ENCODE results near the gene BCL11B.

BCL11B gene

GRCh38 chr14:99287269-99287942 is 15.4 kb upstream of the BCL11B start:
- no peaks in the 10 kb centered on the region for H3K36me3 ChIP-seq (ENCODE audit: control insufficient read depth in 2 of 2, insufficient read depth in 2 of 2, low read length in 2 of 2)
- H3K4me1 ChIP-seq (ENCODE audit: control insufficient read depth in 2 of 2, insufficient read depth in 2 of 2, low read length in 2 of 2): no peaks in the 10 kb centered on the region
- H3K27me3 ChIP-seq (ENCODE audit: control insufficient read depth in 2 of 2, insufficient read depth in 2 of 2, low read length in 2 of 2): no peaks in the 10 kb centered on the region
- peak overlapping the region in 1 of 2 donors; percentile 31 for H3K4me3 ChIP-seq (ENCODE audit: low read length in 2 of 2)
- H3K27ac ChIP-seq (ENCODE audit: low read depth in 2 of 2, low read length in 2 of 2): no peak overlapping the region
- H3K9ac ChIP-seq (ENCODE audit: low read depth in 1 of 2, low read length in 2 of 2): no peak overlapping the region
- H3K9me3 ChIP-seq (ENCODE audit: control insufficient read depth in 2 of 2, low read length in 2 of 2): no peaks in the 10 kb centered on the region

DNA sequence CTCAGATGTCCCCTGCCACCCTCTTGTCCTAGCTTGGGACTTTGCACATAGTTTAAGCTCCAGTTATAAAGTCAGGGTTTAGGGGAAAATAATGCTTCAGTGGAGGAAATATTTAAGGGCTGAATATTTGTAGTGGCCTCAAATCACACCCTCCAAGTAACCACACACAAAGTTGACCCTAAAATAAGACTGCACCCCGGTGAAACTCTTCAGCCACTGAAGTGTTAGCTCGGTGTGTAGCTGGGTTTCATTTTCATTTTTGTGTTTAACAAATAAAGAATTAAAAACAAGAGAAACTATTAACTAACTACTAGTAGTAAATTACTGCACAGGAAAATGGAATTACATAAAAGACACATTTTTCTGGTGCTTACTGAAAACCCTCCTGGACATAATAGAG is 14.8 kb upstream of the BCL11B start:
- Histone ChIP-seq H3K9me3 (ENCODE audit: control insufficient read depth in 2 of 2, low read length in 2 of 2) (no peaks in the 10 kb centered on the region), H3K36me3 (ENCODE audit: control insufficient read depth in 2 of 2, insufficient read depth in 2 of 2, low read length in 2 of 2) (no peaks in the 10 kb centered on the region), H3K4me3 (ENCODE audit: low read length in 2 of 2) (peak overlapping the region in 1 of 2 donors; percentile 31), H3K9ac (ENCODE audit: low read depth in 1 of 2, low read length in 2 of 2) (no peak overlapping the region), H3K27me3 (ENCODE audit: control insufficient read depth in 2 of 2, insufficient read depth in 2 of 2, low read length in 2 of 2) (no peaks in the 10 kb centered on the region), H3K4me1 (ENCODE audit: control insufficient read depth in 2 of 2, insufficient read depth in 2 of 2, low read length in 2 of 2) (no peaks in the 10 kb centered on the region), H3K27ac (ENCODE audit: low read depth in 2 of 2, low read length in 2 of 2) (no peak overlapping the region)

DNA sequence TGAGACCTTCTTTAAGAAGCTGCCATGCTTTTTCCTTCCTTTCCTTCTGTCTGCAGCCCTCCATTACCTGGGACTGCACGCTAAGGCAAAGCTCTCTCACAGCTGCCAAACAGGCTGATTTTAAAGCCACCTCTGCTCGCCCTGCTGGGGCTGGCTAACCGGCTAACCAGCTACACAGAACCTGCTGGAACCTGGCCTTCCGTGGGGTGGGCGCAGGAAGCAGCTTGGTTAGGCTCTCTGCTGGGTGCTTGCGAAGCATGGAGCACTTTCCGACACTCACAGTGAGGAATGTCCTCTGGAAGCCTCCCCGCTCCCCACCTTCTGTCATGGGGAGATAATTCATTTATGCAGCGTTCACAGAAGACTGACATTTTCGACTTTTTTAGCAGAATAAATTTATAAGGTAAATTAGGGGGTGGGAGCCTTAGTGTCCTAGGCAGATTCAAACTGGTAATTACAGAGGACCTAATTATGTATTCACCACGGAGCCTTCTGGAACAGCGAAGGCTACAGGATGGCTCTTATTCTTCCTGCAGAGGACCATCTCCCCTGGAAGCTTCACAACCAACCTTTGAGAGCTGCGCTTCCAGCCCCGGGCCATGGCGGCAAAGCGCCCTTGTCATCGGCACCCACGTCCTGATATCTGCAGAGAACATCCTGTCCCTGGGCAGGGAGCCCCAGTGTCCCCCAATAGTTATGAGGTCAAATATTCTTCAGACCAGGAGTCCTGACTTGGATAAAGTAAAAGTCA is 12.4 kb upstream of the BCL11B start:
- Histone ChIP-seq H3K36me3 (ENCODE audit: control insufficient read depth in 2 of 2, insufficient read depth in 2 of 2, low read length in 2 of 2) (no peaks in the 10 kb centered on the region), H3K4me3 (ENCODE audit: low read length in 2 of 2) (no peak overlapping the region), H3K27ac (ENCODE audit: low read depth in 2 of 2, low read length in 2 of 2) (no peak overlapping the region), H3K4me1 (ENCODE audit: control insufficient read depth in 2 of 2, insufficient read depth in 2 of 2, low read length in 2 of 2) (no peaks in the 10 kb centered on the region), H3K9me3 (ENCODE audit: control insufficient read depth in 2 of 2, low read length in 2 of 2) (no peaks in the 10 kb centered on the region), H3K9ac (ENCODE audit: low read depth in 1 of 2, low read length in 2 of 2) (no peak overlapping the region), H3K27me3 (ENCODE audit: control insufficient read depth in 2 of 2, insufficient read depth in 2 of 2, low read length in 2 of 2) (no peaks in the 10 kb centered on the region)

DNA sequence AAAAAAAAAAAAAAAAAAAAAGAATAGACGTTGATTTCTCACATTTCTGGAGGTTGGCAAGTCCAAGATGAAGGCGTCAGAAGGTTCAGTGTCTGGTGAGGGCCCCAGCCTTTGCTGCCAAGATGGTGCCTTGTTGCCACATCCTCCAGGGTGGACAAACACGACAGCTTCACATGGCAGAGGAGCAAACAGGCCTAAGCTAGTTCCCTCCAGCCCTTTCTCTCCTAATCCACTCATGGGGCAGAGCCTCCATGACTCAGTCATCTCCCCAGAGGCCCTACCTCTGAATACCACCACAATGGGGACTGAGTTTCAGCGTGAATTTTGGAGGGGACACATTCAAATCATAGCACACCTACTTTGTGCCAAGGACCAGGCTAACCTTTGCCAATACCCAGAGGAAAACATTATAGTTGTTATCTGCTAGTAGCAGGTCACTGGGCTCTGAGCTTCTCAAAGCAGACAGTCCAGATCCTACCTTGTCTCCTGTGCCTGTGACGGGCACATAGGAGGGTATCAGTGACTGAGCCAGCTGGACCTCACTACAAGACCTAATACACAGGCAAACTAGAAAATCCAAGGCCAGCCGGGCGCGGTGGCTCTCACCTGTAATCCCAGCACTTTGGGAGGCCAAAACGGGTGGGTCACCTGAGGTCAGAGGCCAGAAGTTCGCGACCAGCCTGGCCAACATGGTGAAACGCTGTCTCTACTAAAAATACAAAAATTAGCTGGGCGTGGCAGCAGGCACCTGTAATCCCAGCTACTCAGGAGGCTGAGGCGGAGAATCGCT is 10.5 kb upstream of the BCL11B start:
- H3K9ac ChIP-seq (ENCODE audit: low read depth in 1 of 2, low read length in 2 of 2): no peak overlapping the region
- no peaks in the 10 kb centered on the region for H3K9me3 ChIP-seq (ENCODE audit: control insufficient read depth in 2 of 2, low read length in 2 of 2)
- no peaks in the 10 kb centered on the region for H3K4me1 ChIP-seq (ENCODE audit: control insufficient read depth in 2 of 2, insufficient read depth in 2 of 2, low read length in 2 of 2)
- no peak overlapping the region for H3K27ac ChIP-seq (ENCODE audit: low read depth in 2 of 2, low read length in 2 of 2)
- H3K4me3 ChIP-seq (ENCODE audit: low read length in 2 of 2): no peak overlapping the region
- no peaks in the 10 kb centered on the region for H3K27me3 ChIP-seq (ENCODE audit: control insufficient read depth in 2 of 2, insufficient read depth in 2 of 2, low read length in 2 of 2)
- H3K36me3 ChIP-seq (ENCODE audit: control insufficient read depth in 2 of 2, insufficient read depth in 2 of 2, low read length in 2 of 2): no peaks in the 10 kb centered on the region

DNA sequence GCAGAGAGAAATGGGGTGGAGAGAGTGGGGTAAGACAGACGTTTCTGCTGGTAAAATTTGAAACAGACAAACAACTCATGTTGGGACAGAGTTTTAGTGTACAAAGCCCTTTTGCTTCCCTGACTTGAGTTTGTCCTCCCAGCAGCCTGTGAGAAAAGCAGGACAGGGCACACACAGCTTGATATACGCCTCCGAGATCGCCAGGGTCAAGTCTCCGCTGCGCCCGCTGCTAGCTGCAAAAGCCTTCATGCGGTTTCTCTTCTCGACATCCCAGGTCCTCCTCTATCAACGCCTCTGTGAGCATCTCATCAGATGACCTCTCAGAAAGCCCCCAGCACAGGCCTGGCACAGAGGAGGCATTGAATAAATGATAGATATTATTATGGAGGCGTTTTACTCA is 9.4 kb upstream of the BCL11B start:
- Histone ChIP-seq H3K27ac (ENCODE audit: low read depth in 2 of 2, low read length in 2 of 2) (no peak overlapping the region), H3K36me3 (ENCODE audit: control insufficient read depth in 2 of 2, insufficient read depth in 2 of 2, low read length in 2 of 2) (no peaks in the 10 kb centered on the region), H3K9ac (ENCODE audit: low read depth in 1 of 2, low read length in 2 of 2) (no peak overlapping the region), H3K4me1 (ENCODE audit: control insufficient read depth in 2 of 2, insufficient read depth in 2 of 2, low read length in 2 of 2) (no peaks in the 10 kb centered on the region), H3K27me3 (ENCODE audit: control insufficient read depth in 2 of 2, insufficient read depth in 2 of 2, low read length in 2 of 2) (peaks cover 0 to 2% of the 10 kb centered on the region in 2 donors), H3K9me3 (ENCODE audit: control insufficient read depth in 2 of 2, low read length in 2 of 2) (no peaks in the 10 kb centered on the region), H3K4me3 (ENCODE audit: low read length in 2 of 2) (no peak overlapping the region)

DNA sequence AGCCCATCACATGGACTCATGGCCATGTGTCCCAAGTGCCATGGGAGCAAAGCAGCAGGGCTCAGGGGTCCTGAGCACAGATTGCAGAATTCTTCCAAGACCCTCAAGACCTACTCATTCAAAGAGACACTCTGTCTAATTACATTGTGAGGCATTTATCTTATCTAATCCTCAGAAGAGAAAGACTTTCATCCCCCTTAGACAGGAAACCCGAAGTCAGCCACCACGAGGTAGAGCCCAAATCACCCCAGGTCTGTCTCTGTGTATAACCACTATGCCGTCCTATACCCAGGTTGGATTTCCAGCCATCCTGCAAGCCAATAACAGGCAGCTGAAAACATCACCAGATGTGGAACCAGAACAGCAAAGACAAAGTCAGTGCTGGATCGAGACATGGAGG is 8.9 kb upstream of the BCL11B start:
- Histone ChIP-seq H3K36me3 (ENCODE audit: control insufficient read depth in 2 of 2, insufficient read depth in 2 of 2, low read length in 2 of 2) (no peaks in the 10 kb centered on the region), H3K4me1 (ENCODE audit: control insufficient read depth in 2 of 2, insufficient read depth in 2 of 2, low read length in 2 of 2) (no peaks in the 10 kb centered on the region), H3K9me3 (ENCODE audit: control insufficient read depth in 2 of 2, low read length in 2 of 2) (no peaks in the 10 kb centered on the region), H3K27me3 (ENCODE audit: control insufficient read depth in 2 of 2, insufficient read depth in 2 of 2, low read length in 2 of 2) (peaks cover 0 to 2% of the 10 kb centered on the region in 2 donors), H3K4me3 (ENCODE audit: low read length in 2 of 2) (no peak overlapping the region), H3K27ac (ENCODE audit: low read depth in 2 of 2, low read length in 2 of 2) (no peak overlapping the region), H3K9ac (ENCODE audit: low read depth in 1 of 2, low read length in 2 of 2) (no peak overlapping the region)

DNA sequence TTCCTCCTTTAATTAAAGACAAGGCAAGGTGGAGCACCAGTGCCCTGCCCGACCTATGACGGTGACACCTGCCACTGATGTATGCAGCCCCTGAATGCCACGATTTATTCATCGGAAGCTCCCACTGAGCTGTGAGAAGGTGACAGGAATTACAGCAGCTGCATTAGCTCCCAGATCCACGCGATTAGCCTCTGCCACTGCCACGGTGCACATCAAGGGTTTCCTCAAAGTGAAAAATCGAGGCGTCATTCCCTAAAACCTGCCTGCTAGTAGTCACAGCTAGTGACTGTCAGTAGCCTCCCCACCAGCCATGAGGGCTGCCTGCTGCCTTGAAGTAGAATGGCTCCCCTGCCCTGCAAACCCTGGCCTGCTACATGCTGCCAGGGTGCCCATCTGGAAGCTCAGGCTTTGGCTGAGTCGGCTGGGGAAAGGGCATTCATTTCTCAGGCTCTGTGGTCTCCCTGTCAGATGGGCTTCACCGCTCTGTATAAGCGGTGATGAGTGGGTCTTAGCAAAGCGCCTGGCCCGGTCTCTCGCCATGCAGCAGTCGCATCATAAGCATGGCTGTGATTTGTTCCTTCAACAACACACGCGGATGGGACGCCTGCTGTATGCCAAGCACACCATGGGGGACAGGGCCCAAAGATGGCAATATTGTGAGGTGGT is 8.2 kb upstream of the BCL11B start:
- H3K36me3 ChIP-seq (ENCODE audit: control insufficient read depth in 2 of 2, insufficient read depth in 2 of 2, low read length in 2 of 2): no peaks in the 10 kb centered on the region
- no peak overlapping the region for H3K9ac ChIP-seq (ENCODE audit: low read depth in 1 of 2, low read length in 2 of 2)
- no peaks in the 10 kb centered on the region for H3K4me1 ChIP-seq (ENCODE audit: control insufficient read depth in 2 of 2, insufficient read depth in 2 of 2, low read length in 2 of 2)
- H3K9me3 ChIP-seq (ENCODE audit: control insufficient read depth in 2 of 2, low read length in 2 of 2): no peaks in the 10 kb centered on the region
- H3K27ac ChIP-seq (ENCODE audit: low read depth in 2 of 2, low read length in 2 of 2): no peak overlapping the region
- H3K27me3 ChIP-seq (ENCODE audit: control insufficient read depth in 2 of 2, insufficient read depth in 2 of 2, low read length in 2 of 2): peaks cover 0 to 2% of the 10 kb centered on the region in 2 donors
- H3K4me3 ChIP-seq (ENCODE audit: low read length in 2 of 2): no peak overlapping the region

DNA sequence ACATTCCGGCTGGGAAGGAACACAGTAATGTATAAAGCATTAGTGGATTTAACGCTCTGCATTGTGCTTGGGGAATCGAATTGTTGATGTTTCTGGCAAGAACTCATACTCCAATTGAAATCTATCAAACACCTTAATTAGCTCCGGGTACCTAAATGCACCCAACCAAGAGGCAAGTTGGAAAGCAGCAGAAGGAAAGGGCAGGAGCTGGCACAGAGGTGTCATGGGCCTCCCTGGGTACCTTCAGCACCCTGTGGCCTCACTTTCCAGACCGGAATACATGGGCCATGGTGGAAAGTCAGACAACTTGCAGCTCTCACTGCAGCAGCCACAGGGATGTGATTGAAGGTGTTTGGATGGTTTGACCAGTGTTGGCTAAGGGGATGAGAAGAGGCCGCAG is 6.8 kb upstream of the BCL11B start:
- no peaks in the 10 kb centered on the region for H3K36me3 ChIP-seq (ENCODE audit: control insufficient read depth in 2 of 2, insufficient read depth in 2 of 2, low read length in 2 of 2)
- peaks cover 2 to 3% of the 10 kb centered on the region in 2 donors for H3K27me3 ChIP-seq (ENCODE audit: control insufficient read depth in 2 of 2, insufficient read depth in 2 of 2, low read length in 2 of 2)
- no peak overlapping the region for H3K4me3 ChIP-seq (ENCODE audit: low read length in 2 of 2)
- H3K4me1 ChIP-seq (ENCODE audit: control insufficient read depth in 2 of 2, insufficient read depth in 2 of 2, low read length in 2 of 2): peaks cover 4% of the 10 kb centered on the region in 2 donors
- no peak overlapping the region for H3K27ac ChIP-seq (ENCODE audit: low read depth in 2 of 2, low read length in 2 of 2)
- no peak overlapping the region for H3K9ac ChIP-seq (ENCODE audit: low read depth in 1 of 2, low read length in 2 of 2)
- H3K9me3 ChIP-seq (ENCODE audit: control insufficient read depth in 2 of 2, low read length in 2 of 2): no peaks in the 10 kb centered on the region

GRCh38 chr14:99277530-99277929 is 5.5 kb upstream of the BCL11B start:
- H3K9ac ChIP-seq (ENCODE audit: low read depth in 1 of 2, low read length in 2 of 2): no peak overlapping the region
- H3K27me3 ChIP-seq (ENCODE audit: control insufficient read depth in 2 of 2, insufficient read depth in 2 of 2, low read length in 2 of 2): peaks cover 2 to 3% of the 10 kb centered on the region in 2 donors
- no peak overlapping the region for H3K4me3 ChIP-seq (ENCODE audit: low read length in 2 of 2)
- no peaks in the 10 kb centered on the region for H3K36me3 ChIP-seq (ENCODE audit: control insufficient read depth in 2 of 2, insufficient read depth in 2 of 2, low read length in 2 of 2)
- H3K27ac ChIP-seq (ENCODE audit: low read depth in 2 of 2, low read length in 2 of 2): no peak overlapping the region
- H3K9me3 ChIP-seq (ENCODE audit: control insufficient read depth in 2 of 2, low read length in 2 of 2): no peaks in the 10 kb centered on the region
- peaks cover 14 to 15% of the 10 kb centered on the region in 2 donors for H3K4me1 ChIP-seq (ENCODE audit: control insufficient read depth in 2 of 2, insufficient read depth in 2 of 2, low read length in 2 of 2)

Measured in mucosa of rectum (tissue), 2 donors.